Adipocyte (in vitro differentiated cells): ENCODE results near the gene ADCY3.

Experiments used
- DNase-seq: peaks from one replicate; pipeline ENCODE4 v3.0.0-alpha.2; 2015; ENCODE audit warnings: low read depth
- H3K27me3 ChIP-seq: replicated peaks from 2 replicates; pipeline ENCODE4 v1.7.0; 2013; ENCODE audit warnings: mild to moderate bottlenecking, low read length, moderate library complexity; ENCODE audit not compliant: control insufficient read depth, insufficient read depth
- H3K36me3 ChIP-seq: 2 replicates; pipeline ENCODE4 v1.7.0; 2013; ENCODE audit warnings: low read length, mild to moderate bottlenecking, moderate library complexity; ENCODE audit not compliant: control insufficient read depth, insufficient read depth, severe bottlenecking
- H3K4me1 ChIP-seq: 2 replicates; pipeline ENCODE4 v1.7.0; 2013; ENCODE audit warnings: mild to moderate bottlenecking, low read length, moderate library complexity; ENCODE audit not compliant: control insufficient read depth, insufficient read depth
- H3K4me3 ChIP-seq: 2 replicates; pipeline ENCODE4 v1.7.0; 2013; ENCODE audit warnings: mild to moderate bottlenecking, low read length, moderate library complexity
- H3K9ac ChIP-seq: 2 replicates; pipeline ENCODE4 v1.7.0; 2013; ENCODE audit warnings: mild to moderate bottlenecking, low read length, moderate library complexity
- H3K9me3 ChIP-seq: 2 replicates; pipeline ENCODE4 v1.7.0; 2013; ENCODE audit warnings: mild to moderate bottlenecking, low read length, moderate library complexity; ENCODE audit not compliant: control insufficient read depth

ADCY3 gene

DNA sequence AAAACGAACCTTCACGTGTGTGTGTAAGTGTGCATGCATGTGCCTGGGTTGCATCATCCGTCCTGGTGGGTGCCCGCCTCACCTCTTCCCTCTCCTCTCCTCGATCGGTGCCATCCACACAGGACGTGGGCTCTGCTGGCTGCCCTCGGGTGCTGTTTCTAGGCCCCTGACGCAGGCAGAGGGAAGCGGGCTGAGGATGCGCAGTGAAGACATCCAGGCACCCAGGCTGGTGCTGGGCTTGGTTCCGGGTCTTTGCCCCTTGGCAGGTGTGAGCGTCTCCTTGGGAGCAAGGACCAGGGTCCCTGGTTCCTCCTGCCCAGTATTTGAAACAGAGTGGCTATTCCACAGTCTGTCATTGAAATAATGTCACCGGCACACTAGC is 6.2 kb upstream of the ADCY3 start:
- no peaks in the 10 kb centered on the region for H3K36me3 ChIP-seq
- no peak for DNase-seq
- H3K9me3 ChIP-seq, result no peaks in the 10 kb centered on the region
- no peaks in the 10 kb centered on the region for H3K27me3 ChIP-seq
- peak overlapping the region; percentile 80 for H3K9ac ChIP-seq
- peaks cover 16% of the 10 kb centered on the region for H3K4me1 ChIP-seq
- H3K4me3 ChIP-seq, result peak overlapping the region; percentile 73

GRCh38 chr2:24925815-24926214 is 5.8 kb upstream of the ADCY3 start:
- H3K4me1 ChIP-seq, result peaks cover 16% of the 10 kb centered on the region

DNA sequence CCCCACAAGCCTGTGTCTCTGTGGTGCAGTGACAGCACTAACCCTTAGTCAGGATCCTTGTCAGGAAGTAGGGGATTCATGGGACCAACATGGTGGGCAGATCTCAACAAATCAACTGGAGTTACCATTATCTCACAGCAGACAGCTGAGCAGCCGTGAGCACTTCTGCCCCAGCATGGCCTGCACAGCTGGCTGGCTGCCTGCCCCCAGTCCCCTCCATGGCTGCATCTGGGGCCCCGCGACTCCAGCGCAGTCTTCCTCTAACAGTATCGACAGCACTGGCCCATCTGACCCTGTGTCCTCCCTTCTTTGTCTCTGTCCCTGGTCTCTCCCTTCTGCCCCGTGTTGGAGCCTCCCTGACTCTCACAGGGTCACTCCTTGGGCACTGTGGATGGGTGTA is 4.7 kb upstream of the ADCY3 start:
- Histone ChIP-seq H3K9ac (no peak overlapping the region), H3K9me3 (no peaks in the 10 kb centered on the region), H3K36me3 (no peaks in the 10 kb centered on the region), H3K27me3 (no peaks in the 10 kb centered on the region), H3K4me1 (peaks cover 16% of the 10 kb centered on the region), H3K4me3 (no peak overlapping the region)
- no peak for DNase-seq

More at GRCh38 chr2:24925815-24926214, 5.8 kb upstream of the ADCY3 start:
- no peaks in the 10 kb centered on the region for H3K9me3 ChIP-seq
- H3K36me3 ChIP-seq, result no peaks in the 10 kb centered on the region
- no peaks in the 10 kb centered on the region for H3K27me3 ChIP-seq
- H3K9ac ChIP-seq, result peak overlapping the region; percentile 80
- DNase-seq, result no peak
- H3K4me3 ChIP-seq, result no peak overlapping the region

DNA sequence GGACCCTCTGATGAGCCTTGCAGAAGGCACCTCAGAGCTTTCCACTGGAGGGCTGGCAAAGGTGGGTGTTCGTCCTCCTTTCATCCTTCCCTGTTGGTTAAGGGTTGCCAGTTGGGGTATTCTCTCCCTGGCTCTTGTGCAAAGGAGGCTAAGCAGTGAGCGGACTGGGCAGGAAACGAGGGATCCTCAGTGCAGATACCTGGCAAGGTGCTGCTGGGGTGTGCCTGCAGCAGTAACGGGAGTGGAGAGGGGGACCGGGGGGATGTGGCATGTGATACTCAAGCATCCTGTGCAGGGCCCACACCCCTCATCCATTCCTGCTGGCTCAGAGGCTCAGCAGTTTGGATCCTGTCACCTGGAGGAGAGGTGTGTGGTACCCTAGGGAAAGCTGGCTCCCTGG is 4.2 kb upstream of the ADCY3 start:
- Histone ChIP-seq H3K4me1 (peaks cover 17% of the 10 kb centered on the region), H3K4me3 (no peak overlapping the region), H3K9ac (no peak overlapping the region), H3K27me3 (no peaks in the 10 kb centered on the region), H3K36me3 (no peaks in the 10 kb centered on the region), H3K9me3 (no peaks in the 10 kb centered on the region)
- no peak for DNase-seq

DNA sequence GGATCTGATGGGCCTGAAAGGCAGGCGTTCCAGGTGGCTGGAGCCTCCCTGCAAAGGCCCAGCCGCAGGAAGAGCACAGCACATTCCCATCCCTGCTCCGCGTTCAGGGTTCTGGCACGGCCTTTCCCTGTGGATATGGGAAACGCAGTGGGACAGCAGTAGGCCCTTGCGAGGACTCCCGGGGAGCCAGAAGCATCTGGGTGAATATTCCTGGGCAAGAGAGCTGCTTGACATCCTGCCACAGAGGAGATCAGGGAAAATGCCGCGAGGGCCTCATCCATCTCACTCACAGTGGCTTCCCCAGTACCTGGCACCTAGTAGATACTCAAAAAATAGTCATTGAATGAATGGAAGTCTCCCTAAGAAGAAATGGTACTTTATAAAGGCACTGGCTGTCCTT is 3.1 kb upstream of the ADCY3 start:
- Histone ChIP-seq H3K4me3 (no peak overlapping the region), H3K9me3 (no peaks in the 10 kb centered on the region), H3K9ac (no peak overlapping the region), H3K4me1 (peaks cover 28% of the 10 kb centered on the region), H3K36me3 (no peaks in the 10 kb centered on the region), H3K27me3 (no peaks in the 10 kb centered on the region)
- DNase-seq, result no peak

DNA sequence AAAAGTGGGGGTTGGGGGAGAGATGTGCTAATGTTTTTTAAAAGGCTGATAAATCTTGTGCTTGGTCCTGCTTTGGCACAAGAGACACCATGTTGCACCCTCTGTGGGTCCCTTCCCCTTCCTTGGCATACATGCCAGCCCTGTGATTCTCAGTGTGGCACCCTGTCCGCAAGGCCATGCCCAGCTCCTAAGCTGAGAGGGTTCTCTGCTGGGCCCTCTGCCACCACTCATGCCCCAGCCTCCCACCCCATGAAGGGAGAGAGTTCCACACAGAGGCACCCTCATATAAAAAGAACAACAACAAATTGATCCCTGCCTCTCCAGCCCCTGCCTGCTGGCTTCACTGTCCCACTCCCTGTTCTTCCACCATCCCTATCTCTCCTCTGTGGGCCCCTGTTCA is 2.5 kb upstream of the ADCY3 start:
- Histone ChIP-seq H3K27me3 (no peaks in the 10 kb centered on the region), H3K36me3 (no peaks in the 10 kb centered on the region), H3K9me3 (no peaks in the 10 kb centered on the region), H3K4me1 (peaks cover 34% of the 10 kb centered on the region), H3K9ac (no peak overlapping the region), H3K4me3 (no peak overlapping the region)
- no peak for DNase-seq

- Histone ChIP-seq H3K36me3 (no peaks in the 10 kb centered on the region), H3K4me3 (peak overlapping the region; percentile 72), H3K9me3 (no peaks in the 10 kb centered on the region), H3K27me3 (no peaks in the 10 kb centered on the region), H3K4me1 (peaks cover 34% of the 10 kb centered on the region), H3K9ac (peak overlapping the region; percentile 50)
- DNase-seq, result no peak
Measured at GRCh38 chr2:24920809-24921441, 888 bp upstream of the ADCY3 start.

DNA sequence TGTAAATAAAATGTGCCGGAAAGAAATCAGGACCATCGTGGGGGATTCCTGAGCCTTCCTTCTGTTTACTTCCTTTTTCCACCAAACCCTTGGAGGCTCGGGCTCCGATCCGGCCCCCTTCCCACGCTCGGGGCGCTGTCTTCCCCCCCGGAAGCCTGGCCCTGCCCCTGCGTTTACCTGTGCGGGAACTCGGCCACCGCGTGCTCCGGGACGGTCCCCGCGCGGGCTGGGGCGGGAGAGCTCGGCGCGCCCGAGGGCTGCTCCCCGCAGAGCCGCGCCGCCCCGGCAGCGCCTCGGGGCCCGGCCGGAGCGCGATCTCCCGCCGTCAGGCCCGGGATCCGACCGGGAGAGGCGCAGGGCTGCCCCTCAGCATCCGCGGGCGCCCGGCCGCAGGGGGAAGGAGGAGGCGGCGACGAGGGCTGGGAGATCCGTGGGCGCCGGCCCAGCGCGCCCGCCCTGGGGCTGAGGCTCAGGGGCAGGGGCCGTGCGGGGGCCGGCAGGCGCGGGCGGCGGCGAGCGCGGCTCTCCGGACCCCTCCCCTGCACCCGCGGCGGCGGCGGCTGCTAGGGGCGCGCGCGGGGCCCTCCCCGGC is 435 bp downstream of the ADCY3 start:
- H3K4me1 ChIP-seq, result peaks cover 36% of the 10 kb centered on the region
- H3K27me3 ChIP-seq, result no peaks in the 10 kb centered on the region
- no peaks in the 10 kb centered on the region for H3K36me3 ChIP-seq
- DNase-seq, result no peak
- H3K9ac ChIP-seq, result peak overlapping the region; percentile 90
- no peaks in the 10 kb centered on the region for H3K9me3 ChIP-seq
- H3K4me3 ChIP-seq, result peak overlapping the region; percentile 86

GRCh38 chr2:24919037-24919505 is 966 bp downstream of the ADCY3 start:
- peaks cover 36% of the 10 kb centered on the region for H3K4me1 ChIP-seq
- peak overlapping the region; percentile 90 for H3K9ac ChIP-seq
- DNase-seq, result peak; percentile 48

DNA sequence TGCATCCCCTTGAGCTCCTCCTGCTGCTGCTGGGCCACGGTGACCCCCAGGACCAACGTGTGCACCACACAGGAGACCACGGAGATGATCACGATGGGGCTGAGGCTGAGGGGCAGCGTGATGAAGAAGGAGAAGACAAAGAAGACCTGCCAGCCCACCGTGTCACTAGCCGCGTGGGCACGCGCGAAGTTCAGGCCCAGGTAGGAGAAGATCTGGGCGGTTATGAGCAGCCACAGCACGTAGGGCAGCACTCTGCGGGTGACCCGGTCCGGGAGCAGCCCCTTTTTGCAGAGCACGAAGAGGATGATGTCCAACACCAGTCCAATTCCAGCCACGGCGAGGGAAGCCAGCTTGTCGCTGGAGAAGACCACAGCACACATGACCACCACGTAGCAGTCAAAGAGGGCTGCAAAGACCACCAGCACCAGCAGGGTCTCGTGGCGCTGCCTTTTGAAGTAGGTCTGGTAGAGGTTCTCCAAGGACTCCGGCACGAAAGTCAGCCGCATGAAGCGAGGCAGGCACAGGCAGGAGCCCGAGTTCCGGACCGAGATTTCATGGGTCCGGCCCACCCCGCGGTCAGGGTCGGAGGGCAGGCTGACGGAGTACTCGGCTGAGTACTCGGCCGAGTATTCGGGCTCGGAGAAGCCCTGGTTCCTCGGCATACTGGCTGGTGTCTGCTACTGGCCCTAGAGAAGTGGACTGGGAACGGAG is 1.6 kb downstream of the ADCY3 start:
- Histone ChIP-seq H3K9me3 (no peaks in the 10 kb centered on the region), H3K27me3 (no peaks in the 10 kb centered on the region), H3K36me3 (no peaks in the 10 kb centered on the region), H3K4me1 (peaks cover 39% of the 10 kb centered on the region), H3K4me3 (peak overlapping the region; percentile 86), H3K9ac (peak overlapping the region; percentile 90)
- DNase-seq, result no peak

More at GRCh38 chr2:24919037-24919505, 966 bp downstream of the ADCY3 start:
- Histone ChIP-seq H3K9me3 (no peaks in the 10 kb centered on the region), H3K27me3 (no peaks in the 10 kb centered on the region), H3K36me3 (no peaks in the 10 kb centered on the region), H3K4me3 (peak overlapping the region; percentile 86)

GRCh38 chr2:24917731-24918325 is 2.2 kb downstream of the ADCY3 start:
- peak overlapping the region; percentile 86 for H3K4me3 ChIP-seq
- H3K9ac ChIP-seq, result peak overlapping the region; percentile 13
- no peaks in the 10 kb centered on the region for H3K36me3 ChIP-seq
- H3K27me3 ChIP-seq, result no peaks in the 10 kb centered on the region
- H3K4me1 ChIP-seq, result peaks cover 41% of the 10 kb centered on the region
- no peaks in the 10 kb centered on the region for H3K9me3 ChIP-seq
- no peak for DNase-seq
